K562 (cell line): ENCODE data around the gene TJP3. TPM values are rescaled to one million over a fixed set of nuclear protein-coding genes. Genes with fewer than 3 reads are reported as not detected.
"Not testable (repeated sequence)": the region's sequence is repeated elsewhere in the genome, so short reads cannot be mapped to it uniquely, and the experiment has no call there.

Source experiments
- ATAC-seq: fragments of 200-7000 bp; cut with Tn5 transposase; 3 replicates; pipeline ENCODE4 v1.9.1; 2020; ENCODE audit warnings: moderate library complexity
- BruUV-seq: library from RNA; stranded (reverse); fragments of 400-500 nt; replicated peaks from 2 replicates; lab custom pipeline; 2021; lab: Mats Ljungman, UMichigan
- CTCF ChIA-PET: fragments of 300-600 bp; formaldehyde crosslinking; extraction: SDS; loops from one replicate; lab custom pipeline; 2021; ENCODE audit warnings: low intra/inter-chr PET ratio; lab: Yijun Ruan, JAX
- POLR2A ChIA-PET: fragments of 300-600, 350-650 bp; sonication (Branson Sonifier 250); formaldehyde crosslinking; extraction: SDS; loops from one replicate; lab custom pipeline; 2021; ENCODE audit warnings: antibody characterized with exemption, inconsistent platforms; lab: Yijun Ruan, JAX
- DNase-seq, 4 experiments: peaks; one replicate each; pipeline versions ENCODE4 v3.0.0 to v3.0.0-alpha.2; 2011 to 2018; ENCODE audit warnings: low spot score in 3 of 4, mixed read lengths in 3 of 4; ENCODE audit errors: extremely low read depth in 1 of 4
- FAIRE-seq: peaks from 2 replicates; lab custom pipeline; 2011; peaks lifted over from hg19 to GRCh38; lab: Jason Lieb, UNC
- H2AFZ ChIP-seq: 2 replicates; pipeline ENCODE4 v1.6.0; 2011; ENCODE audit warnings: low read depth, low read length, control low read depth, inconsistent platforms
- H3K27ac ChIP-seq: fragments of 200-600 bp; 3 replicates; pipeline ENCODE4 v1.8.0; 2011; ENCODE audit warnings: low read depth, mild to moderate bottlenecking, control low read depth, inconsistent platforms, low read length, moderate library complexity, mixed read lengths; ENCODE audit errors: extremely low read depth
- H3K27me3 ChIP-seq, 2 experiments: fragments of 300-600 bp in 1 of 2; 2 replicates in 1 of 2; 3 replicates in 1 of 2; pipeline versions ENCODE4 v1.6.0 to v1.8.0; 2011; ENCODE audit warnings: inconsistent platforms in 2 of 2, low read length in 2 of 2, mild to moderate bottlenecking in 1 of 2, mixed read lengths in 1 of 2, moderate library complexity in 1 of 2; ENCODE audit not compliant: control insufficient read depth in 2 of 2, insufficient read depth in 2 of 2
- H3K36me3 ChIP-seq: fragments of 300-600 bp; 3 replicates; pipeline ENCODE4 v1.8.0; 2011; ENCODE audit warnings: mild to moderate bottlenecking, low read length, inconsistent platforms; ENCODE audit not compliant: control insufficient read depth, insufficient read depth
- H3K4me1 ChIP-seq, 2 experiments: fragments of 200-600 bp in 1 of 2; replicated peaks in 1 of 2; 2 replicates in 1 of 2; 3 replicates in 1 of 2; pipeline versions ENCODE4 v1.5.1 to v1.8.0; 2011; ENCODE audit warnings: inconsistent platforms in 2 of 2, low read length in 2 of 2, mild to moderate bottlenecking in 1 of 2, mixed read lengths in 1 of 2, moderate library complexity in 1 of 2; ENCODE audit not compliant: control insufficient read depth in 2 of 2, insufficient read depth in 2 of 2
- H3K4me2 ChIP-seq: 2 replicates; pipeline ENCODE4 v1.6.1; 2011; ENCODE audit warnings: low read length, control low read depth, inconsistent platforms, mixed read lengths; ENCODE audit not compliant: insufficient read depth
- H3K4me3 ChIP-seq: fragments of 200-600 bp; sonication (generic), shearing (Covaris generic); 2 replicates; pipeline ENCODE4 v1.5.1; 2016; ENCODE audit warnings: control low read depth, inconsistent platforms
- H3K79me2 ChIP-seq: fragments of 200-600 bp; 3 replicates; pipeline ENCODE4 v1.8.0; 2011; ENCODE audit warnings: low read length, inconsistent platforms; ENCODE audit not compliant: control insufficient read depth, insufficient read depth
- H3K9ac ChIP-seq, 2 experiments: 2 replicates each; pipeline versions ENCODE4 v1.6.0 to v1.6.1; 2011; ENCODE audit warnings: low read depth in 2 of 2, low read length in 2 of 2, control low read depth in 1 of 2, inconsistent platforms in 1 of 2, mild to moderate bottlenecking in 1 of 2, mixed read lengths in 1 of 2; ENCODE audit not compliant: insufficient read depth in 1 of 2
- H3K9me1 ChIP-seq: one replicate; pipeline ENCODE4 v1.6.0; 2011; ENCODE audit warnings: inconsistent platforms, mild to moderate bottlenecking, low read length, moderate library complexity; ENCODE audit not compliant: control insufficient read depth, insufficient read depth
- H3K9me3 ChIP-seq: replicated peaks from 2 replicates; pipeline ENCODE4 v1.5.1; 2011; ENCODE audit warnings: low read depth, low read length, inconsistent platforms; ENCODE audit not compliant: control insufficient read depth, insufficient read depth
- H4K20me1 ChIP-seq: replicated peaks from 2 replicates; pipeline ENCODE4 v1.6.1; 2011; ENCODE audit warnings: low read length, inconsistent platforms, mixed read lengths; ENCODE audit not compliant: control insufficient read depth, insufficient read depth
- AFF1 ChIP-seq, 2 experiments: fragments of 450-650 bp; IDR thresholded peaks; 2 replicates each; pipeline ENCODE4 v1.6.1; 2018; ENCODE audit warnings: mild to moderate bottlenecking in 2 of 2, low read depth in 1 of 2; ENCODE audit not compliant: partially characterized antibody in 2 of 2
- ARID2 ChIP-seq: fragments of 450-650 bp; IDR thresholded peaks from 2 replicates; pipeline ENCODE4 v1.6.1; 2017; ENCODE audit warnings: antibody characterized with exemption, mild to moderate bottlenecking
- CBFA2T3 ChIP-seq: fragments of 450-650 bp; IDR thresholded peaks from 2 replicates; pipeline ENCODE4 v1.6.1; 2017
- KDM1A ChIP-seq, 2 experiments: fragments of 450-650 bp; IDR thresholded peaks; 2 replicates each; pipeline ENCODE4 v1.6.1; 2016; ENCODE audit warnings: mild to moderate bottlenecking in 2 of 2
- MAX ChIP-seq: sonication (generic); formaldehyde crosslinking; IDR thresholded peaks from 2 replicates; pipeline ENCODE4 v1.9.0; 2022; ENCODE audit warnings: mild to moderate bottlenecking, missing genetic modification reagents
- NFRKB ChIP-seq: fragments of 450-650 bp; IDR thresholded peaks from 2 replicates; pipeline ENCODE4 v1.6.1; 2016; ENCODE audit warnings: low read depth
- PHF20 ChIP-seq: fragments of 450-650 bp; IDR thresholded peaks from 2 replicates; pipeline ENCODE4 v1.6.1; 2018; ENCODE audit not compliant: partially characterized antibody
- SUPT5H ChIP-seq: fragments of 450-650 bp; IDR thresholded peaks from 2 replicates; pipeline ENCODE4 v1.6.1; 2016
- WGBS: fragments of 100-300 bp; shearing (Covaris generic); methylation state at CpG from one replicate; pipeline ENCODE4 v1.1.6; 2016; ENCODE audit warnings: low coverage, mixed read lengths; ENCODE audit not compliant: insufficient coverage; ENCODE audit errors: missing lambda C conversion rate; 5-methylcytosine and 5-hydroxymethylcytosine counted together
- in situ Hi-C: fragments of 300-500 bp; cut with MboI; formaldehyde crosslinking; loops from 4 replicates; pipeline ENCODE4 v1.15.0; 2018; ENCODE audit warnings: inconsistent platforms, mixed read lengths
- intact Hi-C: fragments of 100-400 bp; cut with micrococcal nuclease; formaldehyde crosslinking; loops from 2 replicates; pipeline ENCODE4 v1.14.2; 2022
- polyA plus RNA-seq, 8 experiments: library from polyadenylated mRNA; depleted of rRNA in 4 of 8; stranded (reverse) in 5 of 8; unstranded in 3 of 8; fragments of >200 nt; fragmentation: Nextera tagmentation in 2 of 8; fragmentation: Illumina TruSeq in 1 of 8; extraction: Ambion mirVana in 2 of 8; extraction: Trizol in 1 of 8; gene quantifications; 2 replicates each; pipeline versions ENCODE4 v1.2.1 to v1.2.3, GENCODE V29; 2011 to 2014; ENCODE audit warnings: inconsistent platforms in 1 of 8, missing spikeins in 1 of 8
- total RNA-seq, 7 experiments: library from RNA; depleted of rRNA in 6 of 7; stranded (reverse); fragments of >200 nt in 6 of 7; fragmentation: Illumina TruSeq in 2 of 7; extraction: Trizol in 2 of 7; gene quantifications; 2 replicates each; pipeline versions ENCODE4 v1.2.1 to v1.2.3, GENCODE V29; 2011 to 2021; ENCODE audit warnings: low replicate concordance in 1 of 7

The TJP3 gene
- total and polyA plus RNA-seq, 9 of the 15 experiments (the other 6 are each of a cell fraction or from before 2014, with no cell fraction given) = 0.11 to 2.4 (median 0.57) TPM; not detected in 1

GRCh38 chr19:3666545-3666856 lies 41.7 kb upstream of the TJP3 start:
- Histone ChIP-seq H3K79me2 (peaks cover 31% of the 10 kb centered on the region), H3K36me3 (peaks cover 48% of the 10 kb centered on the region; the same call in 2 of the 3 replicates), H3K4me1 (peaks cover 22 to 73% of the 10 kb centered on the region in 2 experiments), H4K20me1 (peaks cover 11% of the 10 kb centered on the region; the same call in 1 of the 2 replicates)
- H3K4me3 ChIP-seq, intact Hi-C loops, ATAC-seq, H2AFZ ChIP-seq, H3K9me3 ChIP-seq, BruUV-seq, in situ Hi-C loops, H3K9me1 ChIP-seq, DNase-seq, H3K27me3 ChIP-seq, H3K9ac ChIP-seq, H3K4me2 ChIP-seq, H3K27ac ChIP-seq: not testable (repeated sequence)
- POLR2A ChIA-PET = interaction anchor here (1.5 kb wide), 1 partner anchor 31 kb away, joined by 4 read pairs; no protein-coding TSS in a partner anchor
- CTCF ChIA-PET = interaction anchor here (1.4 to 2.4 kb wide), 3 partner anchors 34 to 53 kb away, joined by 5 to 24 read pairs (median 8); no protein-coding TSS in a partner anchor
- 81% methylated on average over 14 of the region's 14 CpGs for WGBS
- peak; percentile 19 for FAIRE-seq
- TF ChIP-seq AFF1 (IDR thresholded peaks at IDR 0.05; ENCODE audit: low read depth in 1 of 2, partially characterized antibody in 2 of 2) (peak in 1 of 2 experiments; percentile 59), ARID2 (peak; percentile 95), MAX (CRISPR knock-in tag) (peak; percentile 61; the same call in 1 of the 2 replicates), SUPT5H (peak; percentile 45), KDM1A (IDR thresholded peaks at IDR 0.05) (peak in 1 of 2 experiments; percentile 100; a peak in 2 of 4 replicates), NFRKB (0 out of 2 replicates have a peak, but pooled peaks have one; percentile 43), PHF20 (peak; percentile 71), CBFA2T3 (peak; percentile 31; the same call in 1 of the 2 replicates)
